Large intestine (tissue), 3 donors: ENCODE results near the gene CALY. TPM values are rescaled to one million over a fixed set of nuclear protein-coding genes. Genes with fewer than 3 reads are reported as not detected.
A peak's percentile ranks its signal among the peaks of the same experiment; 100 is the strongest.

Source experiments
- DNase-seq, 2 donors: peaks; one replicate each; pipeline versions ENCODE4 v3.0.0 to v3.0.0-alpha.2; 2013
- H3K27ac ChIP-seq: one replicate; pipeline ENCODE4 v1.5.1; 2013; ENCODE audit warnings: low read length
- H3K27me3 ChIP-seq: 2 replicates; pipeline ENCODE4 v1.6.1; 2013; ENCODE audit warnings: low read length; ENCODE audit not compliant: control insufficient read depth, insufficient read depth
- H3K36me3 ChIP-seq: 2 replicates; pipeline ENCODE4 v1.6.1; 2013; ENCODE audit warnings: low read length; ENCODE audit not compliant: control insufficient read depth, insufficient read depth
- H3K4me1 ChIP-seq: one replicate; pipeline ENCODE4 v1.6.1; 2013; ENCODE audit warnings: low read length; ENCODE audit not compliant: control insufficient read depth, insufficient read depth
- H3K4me3 ChIP-seq: one replicate; pipeline ENCODE4 v1.5.1; 2013; ENCODE audit warnings: low read length
- H3K9me3 ChIP-seq: one replicate; pipeline ENCODE4 v1.6.1; 2013; ENCODE audit warnings: mild to moderate bottlenecking, low read depth, low read length, moderate library complexity; ENCODE audit not compliant: control insufficient read depth
- WGBS: methylation state at CpG from one replicate; pipeline ENCODE4 v1.1.5; 2013; ENCODE audit warnings: low lambda C conversion rate; ENCODE audit not compliant: insufficient coverage; 5-methylcytosine and 5-hydroxymethylcytosine counted together
- polyA plus RNA-seq: library from polyadenylated mRNA; unstranded; fragments of 120-200 nt; gene quantifications from one replicate; pipeline ENCODE4 v1.2.1, GENCODE V29; 2013

Gene CALY
- polyA plus RNA-seq, 1 donor = 6.8 TPM

GRCh38 chr10:133311570-133311969, 25.1 kb downstream of the CALY start:
- Histone ChIP-seq H3K27ac (no peak overlapping the region), H3K27me3 (no peaks in the 10 kb centered on the region), H3K36me3 (peaks cover 35% of the 10 kb centered on the region), H3K4me1 (peaks cover 12% of the 10 kb centered on the region), H3K9me3 (peaks cover 11% of the 10 kb centered on the region), H3K4me3 (no peak overlapping the region)
- DNase-seq = no peak
- WGBS = no CpG with 5 or more reads among the region's 10 CpGs

- no peaks in the 10 kb centered on the region for H3K27me3 ChIP-seq
- DNase-seq = no peak
- peaks cover 35% of the 10 kb centered on the region for H3K36me3 ChIP-seq
- no CpG with 5 or more reads among the region's 8 CpGs for WGBS
- H3K4me1 ChIP-seq = peaks cover 12% of the 10 kb centered on the region
- H3K9me3 ChIP-seq = peaks cover 11% of the 10 kb centered on the region
- no peak overlapping the region for H3K4me3 ChIP-seq
- no peak overlapping the region for H3K27ac ChIP-seq
Measured at GRCh38 chr10:133310789-133311188, 25.9 kb downstream of the CALY start.

GRCh38 chr10:133310399-133310755, 26.3 kb downstream of the CALY start:
- no peak overlapping the region for H3K27ac ChIP-seq
- peaks cover 12% of the 10 kb centered on the region for H3K4me1 ChIP-seq
- no peak for DNase-seq
- no CpG with 5 or more reads among the region's 16 CpGs for WGBS
- H3K4me3 ChIP-seq = no peak overlapping the region
- H3K27me3 ChIP-seq = no peaks in the 10 kb centered on the region
- peaks cover 35% of the 10 kb centered on the region for H3K36me3 ChIP-seq
- H3K9me3 ChIP-seq = peaks cover 11% of the 10 kb centered on the region

- no peak for DNase-seq
- Histone ChIP-seq H3K4me1 (peaks cover 12% of the 10 kb centered on the region), H3K27ac (no peak overlapping the region), H3K36me3 (peaks cover 35% of the 10 kb centered on the region), H3K27me3 (no peaks in the 10 kb centered on the region), H3K9me3 (peaks cover 11% of the 10 kb centered on the region), H3K4me3 (no peak overlapping the region)
- 100% methylated on average over 1 of the region's 33 CpGs for WGBS
Measured at GRCh38 chr10:133309720-133310398, 26.8 kb downstream of the CALY start.

GRCh38 chr10:133309100-133309719, 27.5 kb downstream of the CALY start:
- H3K4me3 ChIP-seq = peak overlapping the region; percentile 69
- peaks cover 35% of the 10 kb centered on the region for H3K36me3 ChIP-seq
- peaks cover 11% of the 10 kb centered on the region for H3K9me3 ChIP-seq
- H3K4me1 ChIP-seq = peaks cover 12% of the 10 kb centered on the region
- peak overlapping the region; percentile 65 for H3K27ac ChIP-seq
- H3K27me3 ChIP-seq = no peaks in the 10 kb centered on the region
- WGBS = no CpG with 5 or more reads among the region's 46 CpGs
- peak in 1 of 2 donors; percentile 90 for DNase-seq

GRCh38 chr10:133308421-133309099, 28.1 kb downstream of the CALY start, which contains the start of the genes TUBGCP2 and ZNF511:
TUBGCP2 (minus strand) TSS chr10:133308872; CDS start chr10:133302941, 5,931 bp downstream.
ZNF511 (plus strand) TSS chr10:133308914; CDS start chr10:133308944, 30 bp downstream.
- no CpG with 5 or more reads among the region's 89 CpGs for WGBS

GRCh38 chr10:133307776-133308420, 28.8 kb downstream of the CALY start:
- Histone ChIP-seq H3K4me3 (peak overlapping the region; percentile 69), H3K36me3 (peaks cover 41% of the 10 kb centered on the region), H3K4me1 (peaks cover 12% of the 10 kb centered on the region), H3K9me3 (peaks cover 11% of the 10 kb centered on the region), H3K27me3 (no peaks in the 10 kb centered on the region), H3K27ac (peak overlapping the region; percentile 65)
- no CpG with 5 or more reads among the region's 25 CpGs for WGBS
- DNase-seq = peak; percentile 89 to 90

More at GRCh38 chr10:133308421-133309099, 28.1 kb downstream of the CALY start, which contains the start of the genes TUBGCP2 and ZNF511:
- peak within 1 kb of the TSS; percentile 65 for H3K27ac ChIP-seq
- H3K36me3 ChIP-seq = peaks cover 37% of the 10 kb centered on the region
- peaks cover 12% of the 10 kb centered on the region for H3K4me1 ChIP-seq
- H3K9me3 ChIP-seq = peaks cover 11% of the 10 kb centered on the region
- no peaks in the 10 kb centered on the region for H3K27me3 ChIP-seq
- H3K4me3 ChIP-seq = peak within 1 kb of the TSS; percentile 69
- peak; percentile 80 to 97 for DNase-seq

- Histone ChIP-seq H3K9me3 (peaks cover 11% of the 10 kb centered on the region), H3K36me3 (peaks cover 39% of the 10 kb centered on the region), H3K4me1 (peaks cover 12% of the 10 kb centered on the region), H3K27me3 (no peaks in the 10 kb centered on the region), H3K4me3 (no peak overlapping the region), H3K27ac (no peak overlapping the region)
- no CpG with 5 or more reads among the region's 17 CpGs for WGBS
- no peak for DNase-seq
Measured at GRCh38 chr10:133306941-133307379, 29.7 kb downstream of the CALY start.

GRCh38 chr10:133306097-133306476, 30.6 kb downstream of the CALY start:
- Histone ChIP-seq H3K4me3 (no peak overlapping the region), H3K27me3 (no peaks in the 10 kb centered on the region), H3K9me3 (peaks cover 11% of the 10 kb centered on the region), H3K27ac (no peak overlapping the region), H3K4me1 (peaks cover 12% of the 10 kb centered on the region), H3K36me3 (peaks cover 33% of the 10 kb centered on the region)
- no peak for DNase-seq
- no CpG with 5 or more reads among the region's 5 CpGs for WGBS

GRCh38 chr10:133303206-133303605, 33.5 kb downstream of the CALY start:
- no CpG with 5 or more reads among the region's 10 CpGs for WGBS
- Histone ChIP-seq H3K4me1 (peaks cover 8% of the 10 kb centered on the region), H3K27ac (no peak overlapping the region), H3K4me3 (no peak overlapping the region), H3K9me3 (no peaks in the 10 kb centered on the region), H3K27me3 (no peaks in the 10 kb centered on the region), H3K36me3 (peaks cover 38% of the 10 kb centered on the region)
- DNase-seq = no peak
